Ascending aorta (tissue), 2 donors: ENCODE data around the gene SLC25A4. TPM values are rescaled to one million over a fixed set of nuclear protein-coding genes. Genes with fewer than 3 reads are reported as not detected.
A peak's percentile ranks its signal among the peaks of the same experiment; 100 is the strongest.

Experiments used
- DNase-seq, 2 donors: peaks; one replicate each; pipeline ENCODE4 v3.0.0-alpha.2; 2019; ENCODE audit warnings: low spot score in 2 of 2
- H3K27ac ChIP-seq, 2 donors: fragments of 200-600 bp; sonication (generic); one replicate each; pipeline ENCODE4 v1.5.1; 2016 to 2017; ENCODE audit warnings: mild to moderate bottlenecking in 1 of 2
- H3K27me3 ChIP-seq: fragments of 200-600 bp; sonication (generic); one replicate; pipeline ENCODE4 v1.5.1; 2017
- H3K36me3 ChIP-seq, 2 donors: fragments of 200-600 bp; sonication (generic); one replicate each; pipeline ENCODE4 v1.5.1; 2016
- H3K4me1 ChIP-seq, 2 donors: fragments of 200-600 bp; sonication (generic); one replicate each; pipeline ENCODE4 v1.5.1; 2016 to 2017; ENCODE audit warnings: mild to moderate bottlenecking in 1 of 2
- H3K4me3 ChIP-seq, 2 donors: fragments of 200-600 bp; sonication (generic); one replicate each; pipeline ENCODE4 v1.5.1; 2016 to 2017; ENCODE audit warnings: mild to moderate bottlenecking in 1 of 2
- H3K9me3 ChIP-seq, 2 donors: fragments of 200-600 bp; sonication (generic); one replicate each; pipeline ENCODE4 v1.5.1; 2016
- intact Hi-C: fragments of 100-400 bp; cut with DNase I; formaldehyde crosslinking; loops from one replicate; pipeline ENCODE4 v1.15.1; 2023
- total RNA-seq: library from RNA; depleted of rRNA; stranded (reverse); fragments of >200 nt; gene quantifications from one replicate; pipeline ENCODE4 v1.1.0, GENCODE V29; 2016
- TF ChIP-seq, protein P1 (sequence below), 3 experiments: fragments of 200-600 bp in 2 of 3; fragments of 450-650 bp in 1 of 3; sonication (generic) in 2 of 3; IDR thresholded peaks; one replicate each; pipeline ENCODE4 v1.5.1; 2016 to 2019; ENCODE audit warnings: antibody characterized with exemption in 3 of 3, mild to moderate bottlenecking in 1 of 3, moderate library complexity in 1 of 3

SLC25A4 gene
- total RNA-seq, 1 donor from 2014 or later, result 19.6 TPM

DNA sequence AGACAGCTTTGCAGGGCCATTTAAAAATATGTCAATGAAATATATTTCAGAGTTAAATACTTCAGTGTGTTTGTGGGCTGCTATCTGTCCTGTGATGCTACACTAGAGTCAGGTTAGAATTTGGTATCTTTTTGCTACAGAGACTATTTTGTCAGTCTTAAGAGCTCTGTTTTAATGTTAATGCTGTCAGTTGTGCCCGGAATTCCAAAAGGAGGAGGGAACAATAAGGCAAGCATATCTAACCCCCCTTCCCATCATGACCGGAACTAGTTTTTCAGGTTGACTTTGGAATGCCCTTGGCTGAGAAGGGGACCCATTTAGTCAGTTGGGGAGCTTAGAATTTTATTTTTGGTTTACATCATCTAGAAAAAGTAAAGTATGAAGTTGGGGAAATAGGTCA lies 34.9 kb upstream of the SLC25A4 start:
- no peak for DNase-seq
- intact Hi-C loops, result no loop called here
- Histone ChIP-seq H3K4me3 (no peak overlapping the region), H3K27ac (peak overlapping the region in 1 of 2 donors; percentile 44), H3K9me3 (no peaks in the 10 kb centered on the region), H3K4me1 (peaks cover 0 to 13% of the 10 kb centered on the region in 2 donors), H3K36me3 (no peaks in the 10 kb centered on the region), H3K27me3 (no peaks in the 10 kb centered on the region)
- TF ChIP-seq, protein P1, sequence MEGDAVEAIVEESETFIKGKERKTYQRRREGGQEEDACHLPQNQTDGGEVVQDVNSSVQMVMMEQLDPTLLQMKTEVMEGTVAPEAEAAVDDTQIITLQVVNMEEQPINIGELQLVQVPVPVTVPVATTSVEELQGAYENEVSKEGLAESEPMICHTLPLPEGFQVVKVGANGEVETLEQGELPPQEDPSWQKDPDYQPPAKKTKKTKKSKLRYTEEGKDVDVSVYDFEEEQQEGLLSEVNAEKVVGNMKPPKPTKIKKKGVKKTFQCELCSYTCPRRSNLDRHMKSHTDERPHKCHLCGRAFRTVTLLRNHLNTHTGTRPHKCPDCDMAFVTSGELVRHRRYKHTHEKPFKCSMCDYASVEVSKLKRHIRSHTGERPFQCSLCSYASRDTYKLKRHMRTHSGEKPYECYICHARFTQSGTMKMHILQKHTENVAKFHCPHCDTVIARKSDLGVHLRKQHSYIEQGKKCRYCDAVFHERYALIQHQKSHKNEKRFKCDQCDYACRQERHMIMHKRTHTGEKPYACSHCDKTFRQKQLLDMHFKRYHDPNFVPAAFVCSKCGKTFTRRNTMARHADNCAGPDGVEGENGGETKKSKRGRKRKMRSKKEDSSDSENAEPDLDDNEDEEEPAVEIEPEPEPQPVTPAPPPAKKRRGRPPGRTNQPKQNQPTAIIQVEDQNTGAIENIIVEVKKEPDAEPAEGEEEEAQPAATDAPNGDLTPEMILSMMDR (IDR thresholded peaks at IDR 0.05), result no peak

DNA sequence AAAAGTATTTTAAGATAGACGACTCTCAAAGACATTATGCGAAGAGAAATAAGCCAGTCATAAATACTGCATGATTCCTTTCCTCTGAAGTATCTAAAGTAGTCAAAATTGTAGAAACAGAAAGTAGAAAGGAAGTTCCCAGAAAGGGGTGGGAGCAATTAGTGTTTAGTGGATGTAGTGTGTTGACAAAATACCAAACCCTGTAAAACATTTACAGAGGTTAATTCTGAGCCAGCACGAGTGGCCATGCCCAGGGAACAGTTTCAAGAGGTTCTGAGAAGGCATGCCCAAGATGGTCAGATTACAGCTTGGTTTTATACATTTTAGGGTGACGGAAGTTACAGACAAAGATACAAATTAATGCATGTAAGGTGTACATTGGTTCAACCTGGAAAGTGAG lies 34.4 kb upstream of the SLC25A4 start:
- peak overlapping the region in 1 of 2 donors; percentile 44 for H3K27ac ChIP-seq
- TF ChIP-seq, protein P1 (IDR thresholded peaks at IDR 0.05), result no peak

DNA sequence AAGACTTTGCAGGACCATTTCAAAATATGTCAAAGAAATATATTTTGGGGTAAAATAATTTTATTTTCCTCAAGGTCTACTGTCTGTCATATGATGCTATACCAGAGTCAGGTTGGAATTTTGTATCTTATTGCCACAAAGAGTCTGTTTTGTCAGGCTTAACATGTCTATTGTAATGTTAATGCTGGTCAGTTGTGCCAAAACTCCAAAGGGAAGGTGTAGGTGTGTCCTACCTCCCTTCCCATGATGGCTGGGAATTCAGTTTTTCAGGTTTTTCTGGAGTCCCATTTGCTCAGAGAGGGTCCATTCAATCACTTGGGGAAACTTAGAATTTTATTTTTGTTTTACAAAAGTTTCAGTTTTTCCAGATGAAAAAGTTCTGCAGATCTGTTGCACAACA lies 33.3 kb upstream of the SLC25A4 start:
- H3K9me3 ChIP-seq, result no peaks in the 10 kb centered on the region
- no peak for DNase-seq
- H3K27ac ChIP-seq, result no peak overlapping the region

More for the DNA sequence above, 34.4 kb upstream of the SLC25A4 start:
- intact Hi-C loops, result no loop called here
- no peaks in the 10 kb centered on the region for H3K27me3 ChIP-seq
- no peaks in the 10 kb centered on the region for H3K9me3 ChIP-seq
- no peaks in the 10 kb centered on the region for H3K36me3 ChIP-seq
- no peak for DNase-seq
- H3K4me3 ChIP-seq, result no peak overlapping the region
- H3K4me1 ChIP-seq, result peaks cover 0 to 13% of the 10 kb centered on the region in 2 donors

DNA sequence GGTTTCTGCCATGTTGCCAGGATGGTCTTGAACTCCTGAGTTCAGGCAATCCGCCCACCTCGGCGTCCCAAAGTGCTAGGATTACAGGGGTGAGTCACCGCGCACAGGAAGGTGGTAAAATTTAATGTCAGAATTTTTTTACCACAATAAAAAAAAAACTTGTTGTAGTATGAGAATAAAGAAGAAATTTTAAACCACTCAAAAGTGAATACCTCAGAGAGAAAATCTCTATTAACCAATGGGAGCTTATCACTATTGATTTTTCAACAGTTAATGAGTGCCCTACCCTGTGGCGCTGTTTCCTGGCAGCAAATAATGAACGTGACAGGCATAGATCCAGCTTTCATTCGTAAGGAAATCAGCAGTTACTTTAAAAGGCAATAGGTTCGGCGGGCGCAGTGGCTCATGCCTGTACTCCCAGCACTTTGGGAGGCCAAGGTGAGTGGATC lies 32.7 kb upstream of the SLC25A4 start:
- Histone ChIP-seq H3K4me3 (no peak overlapping the region), H3K27ac (no peak overlapping the region), H3K9me3 (no peaks in the 10 kb centered on the region), H3K27me3 (no peaks in the 10 kb centered on the region), H3K4me1 (peaks cover 0 to 13% of the 10 kb centered on the region in 2 donors), H3K36me3 (no peaks in the 10 kb centered on the region)
- TF ChIP-seq, protein P1 (IDR thresholded peaks at IDR 0.05), result no peak
- intact Hi-C loops, result no loop called here
- no peak for DNase-seq

More for the DNA sequence above, 33.3 kb upstream of the SLC25A4 start:
- intact Hi-C loops, result no loop called here
- Histone ChIP-seq H3K36me3 (no peaks in the 10 kb centered on the region), H3K27me3 (no peaks in the 10 kb centered on the region), H3K4me3 (no peak overlapping the region), H3K4me1 (peaks cover 0 to 13% of the 10 kb centered on the region in 2 donors)
- TF ChIP-seq, protein P1 (IDR thresholded peaks at IDR 0.05), result no peak

DNA sequence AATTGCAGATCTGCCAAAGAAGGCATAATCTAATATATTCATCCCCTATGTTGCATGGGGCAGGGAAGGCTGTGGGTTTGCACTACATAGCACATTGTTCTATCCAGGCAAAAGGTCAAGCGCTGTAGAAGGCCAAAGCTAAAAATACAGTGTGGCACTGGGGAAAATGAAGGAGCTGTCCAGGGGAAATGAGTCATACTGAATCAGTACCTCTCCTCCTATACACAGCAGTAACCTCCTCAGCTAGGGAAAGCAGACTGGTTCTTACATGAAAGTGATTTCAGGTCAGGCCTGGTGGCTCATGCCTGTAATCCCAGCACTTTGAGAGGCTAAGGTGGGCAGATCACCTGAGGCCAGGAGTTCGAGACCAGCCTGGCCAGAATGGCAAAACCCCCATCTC lies 31.0 kb upstream of the SLC25A4 start:
- TF ChIP-seq, protein P1 (IDR thresholded peaks at IDR 0.05), result no peak
- peak in 1 of 2 donors; percentile 84 for DNase-seq
- H3K27me3 ChIP-seq, result no peaks in the 10 kb centered on the region
- no peaks in the 10 kb centered on the region for H3K36me3 ChIP-seq
- H3K9me3 ChIP-seq, result no peaks in the 10 kb centered on the region
- no peak overlapping the region for H3K4me3 ChIP-seq
- H3K4me1 ChIP-seq, result peaks cover 0 to 13% of the 10 kb centered on the region in 2 donors
- intact Hi-C loops, result loop anchor here (2.0 kb wide), 1 partner anchor 17 kb away; no protein-coding TSS in a partner anchor
- H3K27ac ChIP-seq, result peak overlapping the region; percentile 32 to 55

DNA sequence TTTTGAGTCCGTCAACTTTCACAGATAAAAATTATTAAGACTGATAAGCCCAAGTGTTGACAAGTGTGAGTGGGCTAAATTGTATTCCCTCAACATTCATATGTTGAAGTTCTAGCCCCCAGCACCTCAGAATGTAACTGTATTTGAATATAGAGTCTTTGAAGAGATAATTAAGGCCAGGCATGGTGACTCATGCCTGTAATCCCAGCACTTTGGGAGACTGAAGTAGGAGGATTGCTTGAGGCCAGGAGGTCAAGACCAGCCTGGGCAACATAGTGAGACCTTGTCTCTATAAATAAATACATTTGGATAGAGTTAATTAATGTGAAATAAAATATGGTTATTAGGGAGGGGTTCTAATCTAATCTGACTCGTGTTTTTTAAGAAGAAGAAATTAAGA lies 29.7 kb upstream of the SLC25A4 start:
- Histone ChIP-seq H3K4me3 (no peak overlapping the region), H3K4me1 (peaks cover 0 to 13% of the 10 kb centered on the region in 2 donors), H3K9me3 (no peaks in the 10 kb centered on the region), H3K36me3 (no peaks in the 10 kb centered on the region), H3K27ac (peak overlapping the region; percentile 32 to 55), H3K27me3 (no peaks in the 10 kb centered on the region)
- intact Hi-C loops, result loop anchor here (2.0 kb wide), 1 partner anchor 15 kb away; no protein-coding TSS in a partner anchor
- no peak for DNase-seq
- TF ChIP-seq, protein P1 (IDR thresholded peaks at IDR 0.05), result no peak
